Measurements from ENCODE around the gene DPF1.
A peak's percentile ranks its signal among the peaks of the same experiment; 100 is the strongest.
"Not testable (repeated sequence)": the region's sequence is repeated elsewhere in the genome, so short reads cannot be mapped to it uniquely, and the experiment has no call there.

Gene DPF1

GRCh38 chr19:38224014-38224862 lies at the start of gene DPF1:
TSS of gene DPF1 (minus strand) at chr19:38224222. CDS start at chr19:38224142, 80 bp downstream.
- DNase-seq (ENCODE audit: low spot score), result peak; percentile 50

- DNase-seq (ENCODE audit: low spot score), result no peak
Measured at GRCh38 chr19:38273499-38273898, 49.5 kb upstream of the DPF1 start.

GRCh38 chr19:38270587-38271167 lies 46.7 kb upstream of the DPF1 start:
- DNase-seq (ENCODE audit: low spot score), result no peak

GRCh38 chr19:38268539-38268938 lies 44.5 kb upstream of the DPF1 start:
- DNase-seq (ENCODE audit: low spot score), result no peak

- no peak for DNase-seq (ENCODE audit: low spot score)
Measured at GRCh38 chr19:38267761-38268483, 43.9 kb upstream of the DPF1 start.

GRCh38 chr19:38266981-38267597 lies 43.1 kb upstream of the DPF1 start:
- no peak for DNase-seq (ENCODE audit: low spot score)

GRCh38 chr19:38265921-38266429 lies 42.0 kb upstream of the DPF1 start:
- no peak for DNase-seq (ENCODE audit: low spot score)

- DNase-seq (ENCODE audit: low spot score), result no peak
Measured at GRCh38 chr19:38265213-38265861, 41.3 kb upstream of the DPF1 start.

GRCh38 chr19:38264486-38265212 lies 40.6 kb upstream of the DPF1 start, which contains the start of gene SPINT2:
TSS of gene SPINT2 (plus strand) at chr19:38264573. CDS start at chr19:38264893, 320 bp downstream.
- DNase-seq (ENCODE audit: low spot score), result no peak

- DNase-seq (ENCODE audit: low spot score), result peak; percentile 39
Measured at GRCh38 chr19:38263689-38264485, 39.9 kb upstream of the DPF1 start.

- DNase-seq (ENCODE audit: low spot score), result no peak
Measured at GRCh38 chr19:38262585-38263268, 38.7 kb upstream of the DPF1 start.

GRCh38 chr19:38261942-38262341 lies 37.9 kb upstream of the DPF1 start:
- not testable (repeated sequence) for DNase-seq (ENCODE audit: low spot score)

- DNase-seq (ENCODE audit: low spot score), result no peak
Measured at GRCh38 chr19:38255383-38256014, 31.5 kb upstream of the DPF1 start.

- no peak for DNase-seq (ENCODE audit: low spot score)
Measured at GRCh38 chr19:38253788-38254187, 29.8 kb upstream of the DPF1 start.

GRCh38 chr19:38252941-38253691 lies 29.1 kb upstream of the DPF1 start:
- DNase-seq (ENCODE audit: low spot score), result no peak

- DNase-seq (ENCODE audit: low spot score), result no peak
Measured at GRCh38 chr19:38252385-38252784, 28.4 kb upstream of the DPF1 start.

- DNase-seq (ENCODE audit: low spot score), result no peak
Measured at GRCh38 chr19:38251564-38252051, 27.6 kb upstream of the DPF1 start.
